HG03571 (cell line): Measurements from ENCODE around the gene ADGRL1.
"Not testable (repeated sequence)": the region's sequence is repeated elsewhere in the genome, so short reads cannot be mapped to it uniquely, and the experiment has no call there.

ENCODE experiments used
- ATAC-seq: cut with Tn5 transposase; IDR thresholded peaks from one replicate; pipeline ENCODE4 v1.9.1; 2021; ENCODE audit not compliant: unreplicated experiment

ADGRL1 gene

GRCh38 chr19:14218620-14219330 lies 12.8 kb upstream of the ADGRL1 start:
- no peak for ATAC-seq

GRCh38 chr19:14217886-14218285 lies 11.9 kb upstream of the ADGRL1 start:
- ATAC-seq, result not testable (repeated sequence)

- ATAC-seq, result no peak
These were observed 8.6 kb upstream of the ADGRL1 start for GRCh38 chr19:14214580-14214979.

GRCh38 chr19:14210182-14210581 lies 4.2 kb upstream of the ADGRL1 start:
- not testable (repeated sequence) for ATAC-seq

GRCh38 chr19:14209401-14209800 lies 3.4 kb upstream of the ADGRL1 start:
- ATAC-seq, result not testable (repeated sequence)

- ATAC-seq, result not testable (repeated sequence)
These were observed 2.5 kb upstream of the ADGRL1 start for GRCh38 chr19:14208496-14208895.

- ATAC-seq, result not testable (repeated sequence)
These were observed 1.8 kb upstream of the ADGRL1 start for GRCh38 chr19:14207796-14208195.

- not testable (repeated sequence) for ATAC-seq
These were observed 1.1 kb upstream of the ADGRL1 start for GRCh38 chr19:14206737-14207726.

GRCh38 chr19:14206308-14206707 lies 339 bp upstream of the ADGRL1 start:
- not testable (repeated sequence) for ATAC-seq

- not testable (repeated sequence) for ATAC-seq
These were observed 1.1 kb downstream of the ADGRL1 start for GRCh38 chr19:14204676-14205451.

GRCh38 chr19:14204219-14204618 lies 1.8 kb downstream of the ADGRL1 start:
- ATAC-seq, result not testable (repeated sequence)

GRCh38 chr19:14203788-14204187 lies 2.2 kb downstream of the ADGRL1 start:
- ATAC-seq, result not testable (repeated sequence)

GRCh38 chr19:14203177-14203576 lies 2.8 kb downstream of the ADGRL1 start:
- no peak for ATAC-seq

- not testable (repeated sequence) for ATAC-seq
These were observed 4.5 kb downstream of the ADGRL1 start for GRCh38 chr19:14201481-14201880.

- not testable (repeated sequence) for ATAC-seq
These were observed 5.7 kb downstream of the ADGRL1 start for GRCh38 chr19:14200147-14200841.

GRCh38 chr19:14198384-14199376 lies 7.3 kb downstream of the ADGRL1 start:
- ATAC-seq, result no peak

GRCh38 chr19:14197882-14198281 lies 8.1 kb downstream of the ADGRL1 start:
- no peak for ATAC-seq

- not testable (repeated sequence) for ATAC-seq
These were observed 8.7 kb downstream of the ADGRL1 start for GRCh38 chr19:14197288-14197687.

GRCh38 chr19:14196105-14196504 lies 9.9 kb downstream of the ADGRL1 start:
- ATAC-seq, result not testable (repeated sequence)
